ENCODE results near the gene CACNA2D4. TPM values are rescaled to one million over a fixed set of nuclear protein-coding genes. Genes with fewer than 3 reads are reported as not detected.

CACNA2D4 gene
- total and polyA plus RNA-seq, 4 donors = 1.5 to 12.6 (median 7.3) TPM

GRCh38 chr12:1881301-1881700 is 37.2 kb downstream of the CACNA2D4 start:
- H3K9me3 ChIP-seq (ENCODE audit: control insufficient read depth in 4 of 4, insufficient read depth in 3 of 4, low read length in 3 of 4) = no peaks in the 10 kb centered on the region
- H3K9ac ChIP-seq (ENCODE audit: insufficient read depth in 1 of 2, low read length in 2 of 2) = no peak overlapping the region
- no peaks in the 10 kb centered on the region for H3K27me3 ChIP-seq (ENCODE audit: control insufficient read depth in 3 of 3, insufficient read depth in 3 of 3, low read length in 2 of 3)
- no peak for DNase-seq
- WGBS, 2 donors = 74 to 82% methylated on average over 8 of the region's 8 CpGs
- TF ChIP-seq CTCF (IDR thresholded peaks at IDR 0.05; ENCODE audit: control extremely low read depth, extremely low read depth) = no peak
- no peak for ATAC-seq (ENCODE audit: insufficient read depth, low FRiP score)
- H3K4me1 ChIP-seq (ENCODE audit: control insufficient read depth in 5 of 5, insufficient read depth in 5 of 5, low read length in 5 of 5) = no peaks in the 10 kb centered on the region
- no peak overlapping the region for H3K4me3 ChIP-seq
- H3K36me3 ChIP-seq (ENCODE audit: control insufficient read depth in 4 of 4, insufficient read depth in 4 of 4, low read length in 4 of 4) = no peaks in the 10 kb centered on the region
- H3K27ac ChIP-seq (ENCODE audit: low read depth in 1 of 2, low read length in 1 of 2) = no peak overlapping the region

- Histone ChIP-seq H3K9me3 (ENCODE audit: control insufficient read depth in 4 of 4, insufficient read depth in 3 of 4, low read length in 3 of 4) (no peaks in the 10 kb centered on the region), H3K4me3 (no peak overlapping the region), H3K9ac (ENCODE audit: insufficient read depth in 1 of 2, low read length in 2 of 2) (no peak overlapping the region), H3K27me3 (ENCODE audit: control insufficient read depth in 3 of 3, insufficient read depth in 3 of 3, low read length in 2 of 3) (no peaks in the 10 kb centered on the region), H3K36me3 (ENCODE audit: control insufficient read depth in 4 of 4, insufficient read depth in 4 of 4, low read length in 4 of 4) (no peaks in the 10 kb centered on the region), H3K27ac (ENCODE audit: low read depth in 1 of 2, low read length in 1 of 2) (no peak overlapping the region), H3K4me1 (ENCODE audit: control insufficient read depth in 5 of 5, insufficient read depth in 5 of 5, low read length in 5 of 5) (no peaks in the 10 kb centered on the region)
- WGBS, 2 donors = 92 to 93% methylated on average over 7 of the region's 7 CpGs
- no peak for TF ChIP-seq CTCF (IDR thresholded peaks at IDR 0.05; ENCODE audit: control extremely low read depth, extremely low read depth)
- ATAC-seq (ENCODE audit: insufficient read depth, low FRiP score) (no peak), DNase-seq (no peak)
These were observed 37.6 kb downstream of the CACNA2D4 start for GRCh38 chr12:1880876-1881275.

- Histone ChIP-seq H3K36me3 (ENCODE audit: control insufficient read depth in 4 of 4, insufficient read depth in 4 of 4, low read length in 4 of 4) (no peaks in the 10 kb centered on the region), H3K4me3 (no peak overlapping the region), H3K4me1 (ENCODE audit: control insufficient read depth in 5 of 5, insufficient read depth in 5 of 5, low read length in 5 of 5) (no peaks in the 10 kb centered on the region), H3K27me3 (ENCODE audit: control insufficient read depth in 3 of 3, insufficient read depth in 3 of 3, low read length in 2 of 3) (peaks cover 0 to 2% (median 0%) of the 10 kb centered on the region in 3 donors), H3K9ac (ENCODE audit: insufficient read depth in 1 of 2, low read length in 2 of 2) (no peak overlapping the region), H3K9me3 (ENCODE audit: control insufficient read depth in 4 of 4, insufficient read depth in 3 of 4, low read length in 3 of 4) (no peaks in the 10 kb centered on the region), H3K27ac (ENCODE audit: low read depth in 1 of 2, low read length in 1 of 2) (no peak overlapping the region)
- no peak for DNase-seq
- WGBS, 2 donors = 75 to 86% methylated on average over 18 of the region's 18 CpGs
- ATAC-seq (ENCODE audit: insufficient read depth, low FRiP score) = no peak
- no peak for TF ChIP-seq CTCF (IDR thresholded peaks at IDR 0.05; ENCODE audit: control extremely low read depth, extremely low read depth)
These were observed 38.2 kb downstream of the CACNA2D4 start for GRCh38 chr12:1880153-1880845.

- ATAC-seq (ENCODE audit: insufficient read depth, low FRiP score) = no peak
- Histone ChIP-seq H3K36me3 (ENCODE audit: control insufficient read depth in 4 of 4, insufficient read depth in 4 of 4, low read length in 4 of 4) (no peaks in the 10 kb centered on the region), H3K9ac (ENCODE audit: insufficient read depth in 1 of 2, low read length in 2 of 2) (no peak overlapping the region), H3K27me3 (ENCODE audit: control insufficient read depth in 3 of 3, insufficient read depth in 3 of 3, low read length in 2 of 3) (peaks cover 0 to 5% (median 0%) of the 10 kb centered on the region in 3 donors), H3K9me3 (ENCODE audit: control insufficient read depth in 4 of 4, insufficient read depth in 3 of 4, low read length in 3 of 4) (no peaks in the 10 kb centered on the region), H3K27ac (ENCODE audit: low read depth in 1 of 2, low read length in 1 of 2) (no peak overlapping the region), H3K4me3 (no peak overlapping the region), H3K4me1 (ENCODE audit: control insufficient read depth in 5 of 5, insufficient read depth in 5 of 5, low read length in 5 of 5) (no peaks in the 10 kb centered on the region)
- DNase-seq = no peak
- 91 to 95% methylated on average over 10 of the region's 10 CpGs for WGBS, 2 donors
- no peak for TF ChIP-seq CTCF (IDR thresholded peaks at IDR 0.05; ENCODE audit: control extremely low read depth, extremely low read depth)
These were observed 38.8 kb downstream of the CACNA2D4 start for GRCh38 chr12:1879633-1880032.
